GM13976 (cell line): ENCODE data around the gene COL4A1.

Source experiments
- DNase-seq: peaks from one replicate; pipeline ENCODE4 v3.0.0; 2012; ENCODE audit warnings: low spot score
- CTCF ChIP-seq: IDR thresholded peaks from 2 replicates; pipeline ENCODE4 v1.5.1; 2012; ENCODE audit warnings: borderline replicate concordance, mild to moderate bottlenecking; ENCODE audit not compliant: insufficient read depth; ENCODE audit errors: extremely low read depth, missing control alignments, control extremely low read depth
- in situ Hi-C: fragments of 300-500 bp; cut with MboI; formaldehyde crosslinking; loops from one replicate; pipeline ENCODE4 v1.12.0; 2022; ENCODE audit warnings: low sequenced_read_pairs, mixed read lengths, inconsistent platforms; ENCODE audit not compliant: unreplicated experiment

The COL4A1 gene

GRCh38 chr13:110306960-110307766 is at the start of gene COL4A1, which contains the start of gene COL4A2:
COL4A1 (minus strand) TSS chr13:110307157; CDS start chr13:110307027, 130 bp downstream.
COL4A2 (plus strand) TSS chr13:110307284; CDS start chr13:110307904, 620 bp downstream.
- in situ Hi-C loops: no loop called here
- no peak for TF ChIP-seq CTCF
- no peak for DNase-seq

GRCh38 chr13:110356362-110356761 is 49.4 kb upstream of the COL4A1 start:
- no peak for TF ChIP-seq CTCF
- in situ Hi-C loops: no loop called here
- no peak for DNase-seq

GRCh38 chr13:110354715-110355473 is 47.9 kb upstream of the COL4A1 start:
- no peak for TF ChIP-seq CTCF
- peak; percentile 58 for DNase-seq
- in situ Hi-C loops: no loop called here

GRCh38 chr13:110354123-110354627 is 47.2 kb upstream of the COL4A1 start:
- DNase-seq: peak; percentile 41
- in situ Hi-C loops: no loop called here
- TF ChIP-seq CTCF: no peak

GRCh38 chr13:110353339-110353977 is 46.5 kb upstream of the COL4A1 start:
- DNase-seq: no peak
- no peak for TF ChIP-seq CTCF
- in situ Hi-C loops: no loop called here

- no peak for TF ChIP-seq CTCF
- in situ Hi-C loops: no loop called here
- no peak for DNase-seq
Measured at GRCh38 chr13:110352735-110353134, 45.8 kb upstream of the COL4A1 start.
